Heart left ventricle (tissue), 16 donors: Measurements from ENCODE around the gene IFI27L2. TPM values are rescaled to one million over a fixed set of nuclear protein-coding genes. Genes with fewer than 3 reads are reported as not detected.
A peak's percentile ranks its signal among the peaks of the same experiment; 100 is the strongest.

ENCODE experiments used
- ATAC-seq, 4 donors: fragments of 200-7000 bp; cut with Tn5 transposase; one replicate each; pipeline ENCODE4 v1.9.1; 2020 to 2022; ENCODE audit warnings: moderate library complexity in 4 of 4, mild to moderate bottlenecking in 3 of 4, moderate number of reproducible peaks in 1 of 4
- DNase-seq, 5 donors: peaks; one replicate each; pipeline ENCODE4 v3.0.0-alpha.2; 2020
- H3K27ac ChIP-seq, 12 donors: fragments of 200-600 bp; sonication (generic) in 4 of 12; one replicate each; pipeline versions ENCODE4 v1.5.0 to v1.8.0; 2016 to 2022; ENCODE audit warnings: mild to moderate bottlenecking in 2 of 12
- H3K27me3 ChIP-seq, 9 donors: fragments of 200-600 bp; sonication (generic) in 2 of 9; one replicate each; pipeline versions ENCODE4 v1.5.1 to v1.8.0; 2016 to 2022; ENCODE audit warnings: mild to moderate bottlenecking in 3 of 9
- H3K36me3 ChIP-seq, 9 donors: fragments of 200-600 bp; sonication (generic) in 2 of 9; one replicate each; pipeline versions ENCODE4 v1.5.0 to v1.8.0; 2018 to 2022; ENCODE audit warnings: mild to moderate bottlenecking in 2 of 9
- H3K4me1 ChIP-seq, 12 donors: fragments of 200-600 bp; sonication (generic) in 4 of 12; one replicate each; pipeline versions ENCODE4 v1.5.0 to v1.8.0; 2016 to 2022; ENCODE audit warnings: mild to moderate bottlenecking in 3 of 12
- H3K4me3 ChIP-seq, 12 donors: fragments of 200-600 bp; sonication (generic) in 4 of 12; one replicate each; pipeline versions ENCODE4 v1.5.0 to v1.8.0; 2017 to 2022; ENCODE audit warnings: mild to moderate bottlenecking in 9 of 12, moderate library complexity in 4 of 12
- H3K9me3 ChIP-seq, 12 donors: fragments of 200-600 bp; sonication (generic) in 4 of 12; one replicate each; pipeline versions ENCODE4 v1.5.0 to v1.8.0; 2016 to 2022; ENCODE audit warnings: mild to moderate bottlenecking in 1 of 12
- POLR2A ChIP-seq, 2 donors: fragments of 450-650 bp; IDR thresholded peaks; one replicate each; pipeline ENCODE4 v1.6.1; 2017; ENCODE audit warnings: antibody characterized with exemption in 2 of 2, mild to moderate bottlenecking in 2 of 2, moderate library complexity in 2 of 2
- WGBS, 4 donors: extraction: QIAGEN DNeasy Blood & Tissue Kit in 2 of 4; methylation state at CpG; one replicate each; pipeline versions ENCODE4 v1.1.5 to v1.1.7; 2013 to 2018; 5-methylcytosine and 5-hydroxymethylcytosine counted together
- intact Hi-C, 10 donors: fragments of 100-400 bp; cut with DNase I; formaldehyde crosslinking; loops; one replicate each; pipeline versions ENCODE4 v1.11.1 to v1.14.2; 2022
- polyA plus RNA-seq, 2 donors: library from polyadenylated mRNA; stranded (reverse); fragments of 200-250 nt; gene quantifications; one replicate each; pipeline ENCODE4 v1.2.3, GENCODE V29; 2013
- total RNA-seq, 9 donors: library from RNA; depleted of rRNA in 2 of 9; stranded (reverse); fragments of >200 nt in 2 of 9; fragmentation: NEBNext Ultra II Directional in 3 of 9; extraction: Animal tissue kit (Norgen Biotek cat#: 25700) in 3 of 9; gene quantifications; one replicate each; pipeline versions ENCODE4 v1.1.0 to v1.2.4, GENCODE V29; 2016 to 2023
- TF ChIP-seq, protein P1 (sequence below), 12 donors: fragments of 200-600 bp; sonication (generic) in 4 of 12; IDR thresholded peaks; one replicate each; pipeline versions ENCODE4 v1.5.0 to v1.8.0; 2018 to 2022; ENCODE audit warnings: antibody characterized with exemption in 12 of 12, mild to moderate bottlenecking in 5 of 12
- donor health status: ischemic (EF 13 %, LVEDD 7.1; RV severe dilation, severe dysfunction).
- donor health status: healthy with polysubstance abuse.
- donor health status: DM: no; HTN: yes; CAD: no.
- donor health status: DM: no; HTN: no; CAD: no.
- donor health status: ischemic (EF 25% LVEDD 6.9; RV normal size, moderate dysfunction).
- donor health status: ischemic (EF 25% LVEDD 5.7; RV mildly dilated, moderate dysfunction).
- donor health status: healthy.
- donor health status: DM: yes; HTN: yes; CAD: no.
- donor health status: ischemic (EF 35%, LVEDD 5.7; RV mildly dilated, moderate dysfunction).
- donor health status: nonischemic (EF 11% LVEDD 7.7; RV severe dilation, severe dysfunction).
- donor health status: DM: yes; HTN: yes; CAD: no.
- donor health status: PGD.
- donor health status: ischemic (EF 29% LVEDD 5.4; RV normal size, mild dysfunction).
- donor health status: nonischemic (EF 23%, LVEDD 6.1; RV moderate dilation, normal function).

IFI27L2 gene
- total and polyA plus RNA-seq, 11 donors = 44.8 to 102 (median 61.8) TPM

DNA sequence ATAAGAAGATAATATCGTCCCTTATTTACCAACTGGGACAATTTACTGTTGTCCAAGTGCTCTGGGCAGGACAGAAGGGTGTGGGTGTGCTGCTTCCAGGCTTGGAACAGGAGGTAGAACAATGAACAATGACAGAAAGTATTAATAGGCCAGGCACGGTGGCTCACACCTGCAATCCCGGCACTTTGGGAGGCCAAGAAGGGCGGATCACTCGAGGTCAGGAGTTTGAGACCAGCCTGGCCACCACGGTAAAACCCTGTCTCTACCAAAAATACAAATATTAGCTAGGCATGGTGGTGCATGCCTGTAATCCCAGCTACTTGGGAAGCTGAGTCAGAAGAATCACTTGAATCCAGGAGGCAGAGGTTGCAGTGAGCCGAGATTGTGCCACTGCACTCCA is 16.3 kb downstream of the IFI27L2 start:
- intact Hi-C loops = loop anchor here in 1 of 10 donors (5.0 kb wide), 1 partner anchor 1419 kb away; no protein-coding TSS in a partner anchor
- 49 to 66% (median 57%) methylated on average over 7 of the region's 7 CpGs for WGBS, 4 donors
- ATAC-seq (peak in 1 of 4 donors; percentile 12), DNase-seq (no peak)
- Histone ChIP-seq H3K27me3 (no peaks in the 10 kb centered on the region), H3K36me3 (peaks cover 0 to 7% (median 0%) of the 10 kb centered on the region in 9 donors), H3K4me3 (peak overlapping the region in 11 of 12 donors; percentile 44 to 81 (median 65)), H3K9me3 (no peaks in the 10 kb centered on the region), H3K27ac (peak overlapping the region; percentile 7 to 96 (median 85)), H3K4me1 (peaks cover 0 to 54% (median 39%) of the 10 kb centered on the region in 12 donors)
- TF ChIP-seq, protein P1, sequence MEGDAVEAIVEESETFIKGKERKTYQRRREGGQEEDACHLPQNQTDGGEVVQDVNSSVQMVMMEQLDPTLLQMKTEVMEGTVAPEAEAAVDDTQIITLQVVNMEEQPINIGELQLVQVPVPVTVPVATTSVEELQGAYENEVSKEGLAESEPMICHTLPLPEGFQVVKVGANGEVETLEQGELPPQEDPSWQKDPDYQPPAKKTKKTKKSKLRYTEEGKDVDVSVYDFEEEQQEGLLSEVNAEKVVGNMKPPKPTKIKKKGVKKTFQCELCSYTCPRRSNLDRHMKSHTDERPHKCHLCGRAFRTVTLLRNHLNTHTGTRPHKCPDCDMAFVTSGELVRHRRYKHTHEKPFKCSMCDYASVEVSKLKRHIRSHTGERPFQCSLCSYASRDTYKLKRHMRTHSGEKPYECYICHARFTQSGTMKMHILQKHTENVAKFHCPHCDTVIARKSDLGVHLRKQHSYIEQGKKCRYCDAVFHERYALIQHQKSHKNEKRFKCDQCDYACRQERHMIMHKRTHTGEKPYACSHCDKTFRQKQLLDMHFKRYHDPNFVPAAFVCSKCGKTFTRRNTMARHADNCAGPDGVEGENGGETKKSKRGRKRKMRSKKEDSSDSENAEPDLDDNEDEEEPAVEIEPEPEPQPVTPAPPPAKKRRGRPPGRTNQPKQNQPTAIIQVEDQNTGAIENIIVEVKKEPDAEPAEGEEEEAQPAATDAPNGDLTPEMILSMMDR (IDR thresholded peaks at IDR 0.05) = no peak
- no peak for TF ChIP-seq POLR2A (IDR thresholded peaks at IDR 0.05)

- Histone ChIP-seq H3K27me3 (no peaks in the 10 kb centered on the region), H3K9me3 (no peaks in the 10 kb centered on the region), H3K36me3 (peaks cover 0 to 7% (median 0%) of the 10 kb centered on the region in 9 donors), H3K27ac (peak overlapping the region; percentile 24 to 96 (median 88)), H3K4me1 (peaks cover 0 to 54% (median 39%) of the 10 kb centered on the region in 12 donors), H3K4me3 (peak overlapping the region; percentile 38 to 81 (median 64))
- 62 to 80% (median 67%) methylated on average over 6 of the region's 6 CpGs for WGBS, 4 donors
- no peak for ATAC-seq
- no peak for TF ChIP-seq POLR2A (IDR thresholded peaks at IDR 0.05)
- TF ChIP-seq, protein P1 (IDR thresholded peaks at IDR 0.05) = no peak
- intact Hi-C loops = loop anchor here in 1 of 10 donors (5.0 kb wide), 1 partner anchor 1420 kb away; no protein-coding TSS in a partner anchor
- DNase-seq = peak in 1 of 5 donors; percentile 11
These were observed 16.8 kb downstream of the IFI27L2 start for GRCh38 chr14:94112513-94113063.

GRCh38 chr14:94111276-94112095 is 17.9 kb downstream of the IFI27L2 start:
- DNase-seq = peak in 3 of 5 donors; percentile 37 to 48 (median 47)
- Histone ChIP-seq H3K27me3 (no peaks in the 10 kb centered on the region), H3K4me1 (peaks cover 0 to 54% (median 39%) of the 10 kb centered on the region in 12 donors), H3K36me3 (peaks cover 0 to 6% (median 0%) of the 10 kb centered on the region in 9 donors), H3K4me3 (peak overlapping the region; percentile 38 to 81 (median 64)), H3K27ac (peak overlapping the region; percentile 71 to 96 (median 92)), H3K9me3 (no peaks in the 10 kb centered on the region)
- TF ChIP-seq, protein P1 (IDR thresholded peaks at IDR 0.05) = no peak
- TF ChIP-seq POLR2A (IDR thresholded peaks at IDR 0.05) = no peak
- WGBS, 4 donors = 62 to 65% (median 63%) methylated on average over 11 to 20 of the region's 20 CpGs
- intact Hi-C loops = loop anchor here in 2 of 10 donors (2.0 to 5.0 kb wide), 2 partner anchors 31 to 1421 kb away; partner anchors contain the start of genes DDX24 (in 1 of the 2) and IFI27L1 (in 1 of the 2)
- ATAC-seq = peak in 1 of 4 donors; percentile 23
